ENCODE measurements around the gene CAMK1D.

The CAMK1D gene

DNA sequence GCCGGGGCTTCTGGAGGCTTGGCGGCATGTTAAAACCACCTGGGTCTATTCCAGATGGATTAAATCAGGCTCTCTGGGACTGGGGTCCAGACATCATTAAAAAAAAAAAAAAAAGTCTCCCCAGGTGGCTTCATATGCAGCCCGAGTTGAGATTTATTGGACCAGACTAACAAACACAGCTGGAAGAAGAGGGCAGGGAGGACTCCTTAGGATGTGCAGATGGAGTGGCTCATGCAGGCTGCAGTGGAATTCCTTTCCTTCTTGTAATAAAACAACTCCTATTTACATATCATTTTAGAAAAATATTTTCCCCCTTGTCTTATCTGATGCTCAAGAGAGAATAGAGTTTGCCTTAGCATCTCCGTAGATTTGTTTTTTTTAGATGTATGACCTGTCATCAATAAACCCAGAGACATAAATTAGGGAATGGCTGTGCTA lies 238.1 kb downstream of the CAMK1D start:
- Histone ChIP-seq H3K4me1 (ENCODE audit: low read length) (no peaks in the 10 kb centered on the region), H3K4me3 (ENCODE audit: low read length) (no peak overlapping the region), H3F3A (ENCODE audit: insufficient read depth, low read length) (no peaks in the 10 kb centered on the region), H3K9ac (ENCODE audit: low read length) (no peak overlapping the region), H3K36me3 (replicated peaks; ENCODE audit: insufficient read depth, low read length) (no peaks in the 10 kb centered on the region), H4K20me1 (ENCODE audit: insufficient read depth, low read length) (no peaks in the 10 kb centered on the region), H3K79me2 (ENCODE audit: low read length) (peaks cover 4% of the 10 kb centered on the region; the same call in 1 of the 2 replicates), H3K4me2 (ENCODE audit: low read depth, low read length) (peak overlapping the region; percentile 27; the same call in 1 of the 2 replicates), H3K9me2 (replicated peaks; ENCODE audit: insufficient read depth, low read length) (no peaks in the 10 kb centered on the region), H3K27ac (ENCODE audit: low read length) (no peak overlapping the region), H2AFZ (ENCODE audit: low read length) (no peak overlapping the region), H3K27me3 (replicated peaks; ENCODE audit: insufficient read depth, low read length) (no peaks in the 10 kb centered on the region), H3K9me3 (replicated peaks; ENCODE audit: insufficient read depth, low read length) (no peaks in the 10 kb centered on the region)
- DNase-seq, result no peak
- TF ChIP-seq, protein P1, sequence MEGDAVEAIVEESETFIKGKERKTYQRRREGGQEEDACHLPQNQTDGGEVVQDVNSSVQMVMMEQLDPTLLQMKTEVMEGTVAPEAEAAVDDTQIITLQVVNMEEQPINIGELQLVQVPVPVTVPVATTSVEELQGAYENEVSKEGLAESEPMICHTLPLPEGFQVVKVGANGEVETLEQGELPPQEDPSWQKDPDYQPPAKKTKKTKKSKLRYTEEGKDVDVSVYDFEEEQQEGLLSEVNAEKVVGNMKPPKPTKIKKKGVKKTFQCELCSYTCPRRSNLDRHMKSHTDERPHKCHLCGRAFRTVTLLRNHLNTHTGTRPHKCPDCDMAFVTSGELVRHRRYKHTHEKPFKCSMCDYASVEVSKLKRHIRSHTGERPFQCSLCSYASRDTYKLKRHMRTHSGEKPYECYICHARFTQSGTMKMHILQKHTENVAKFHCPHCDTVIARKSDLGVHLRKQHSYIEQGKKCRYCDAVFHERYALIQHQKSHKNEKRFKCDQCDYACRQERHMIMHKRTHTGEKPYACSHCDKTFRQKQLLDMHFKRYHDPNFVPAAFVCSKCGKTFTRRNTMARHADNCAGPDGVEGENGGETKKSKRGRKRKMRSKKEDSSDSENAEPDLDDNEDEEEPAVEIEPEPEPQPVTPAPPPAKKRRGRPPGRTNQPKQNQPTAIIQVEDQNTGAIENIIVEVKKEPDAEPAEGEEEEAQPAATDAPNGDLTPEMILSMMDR (IDR thresholded peaks at IDR 0.05; ENCODE audit: low read length), result no peak
- TF ChIP-seq EZH2 (optimal IDR thresholded peaks at IDR 0.05; ENCODE audit: low read depth, low read length) (no peak), EZH2phosphoT487 (IDR thresholded peaks at IDR 0.05; ENCODE audit: low read length) (no peak)

DNA sequence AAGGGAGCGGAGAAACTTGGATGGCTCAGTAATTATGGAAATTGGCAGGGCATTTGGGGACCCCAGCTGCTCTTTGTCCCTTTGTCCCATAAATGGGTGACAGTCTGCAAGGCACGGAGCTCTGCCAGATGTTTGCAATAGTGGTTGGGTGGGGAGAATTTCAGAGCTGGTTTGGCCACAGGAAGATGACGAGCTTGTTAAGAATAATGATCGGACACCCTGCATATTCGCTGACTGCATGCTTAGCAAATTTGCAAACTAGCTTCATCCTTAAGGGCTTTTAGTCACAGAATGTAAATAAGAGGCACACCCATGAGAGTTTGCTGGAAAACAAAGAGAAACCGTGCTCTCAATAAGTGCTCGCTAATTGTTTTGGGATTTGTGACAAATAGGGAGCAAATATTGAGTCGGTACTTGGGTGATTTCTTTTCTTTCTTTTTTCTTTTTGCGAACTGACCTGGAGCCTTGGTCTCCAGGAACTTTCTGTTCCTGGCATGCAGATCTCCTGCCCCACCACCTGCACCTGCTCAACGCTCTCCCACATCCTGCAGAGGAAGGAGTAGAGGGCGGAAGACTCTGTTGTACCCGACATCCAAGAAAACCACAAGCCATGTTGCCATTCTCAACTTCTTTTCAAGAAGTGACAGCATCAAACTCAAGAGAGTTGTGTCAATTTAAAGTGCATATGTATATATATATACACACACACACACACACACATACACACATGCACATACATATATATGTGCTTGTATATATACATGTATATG lies 238.9 kb downstream of the CAMK1D start:
- H3K4me3 ChIP-seq (ENCODE audit: low read length), result peak overlapping the region; percentile 14; the same call in 1 of the 2 replicates
- H3K4me2 ChIP-seq (ENCODE audit: low read depth, low read length), result peak overlapping the region; percentile 27; the same call in 1 of the 2 replicates
- no peak overlapping the region for H3K9ac ChIP-seq (ENCODE audit: low read length)

DNA sequence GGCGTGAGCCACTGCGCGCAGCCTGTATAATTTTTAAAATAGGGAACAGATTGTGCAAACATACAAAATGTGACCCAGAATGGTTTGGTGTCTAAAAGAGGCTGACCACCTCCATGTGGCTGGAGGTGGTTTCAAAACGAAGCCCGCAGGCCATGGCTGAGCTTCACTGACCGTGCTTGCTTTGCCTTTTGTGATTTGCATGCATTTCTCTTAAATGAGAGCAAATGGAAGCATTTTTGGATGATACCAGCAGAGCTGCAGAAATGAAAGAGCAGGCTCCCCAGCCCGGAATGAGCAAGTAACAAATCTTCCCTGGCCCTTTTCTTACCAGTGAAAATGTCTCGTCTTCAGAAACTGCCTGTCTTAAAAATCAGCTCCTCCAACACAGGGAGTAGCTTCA lies 239.9 kb downstream of the CAMK1D start:
- Histone ChIP-seq H4K20me1 (ENCODE audit: insufficient read depth, low read length) (no peaks in the 10 kb centered on the region), H3K9ac (ENCODE audit: low read length) (no peak overlapping the region), H3K27ac (ENCODE audit: low read length) (no peak overlapping the region), H3K9me2 (replicated peaks; ENCODE audit: insufficient read depth, low read length) (no peaks in the 10 kb centered on the region), H3K4me2 (ENCODE audit: low read depth, low read length) (no peak overlapping the region), H3K4me1 (ENCODE audit: low read length) (no peaks in the 10 kb centered on the region), H2AFZ (ENCODE audit: low read length) (no peak overlapping the region), H3K27me3 (replicated peaks; ENCODE audit: insufficient read depth, low read length) (no peaks in the 10 kb centered on the region), H3K36me3 (replicated peaks; ENCODE audit: insufficient read depth, low read length) (no peaks in the 10 kb centered on the region), H3K9me3 (replicated peaks; ENCODE audit: insufficient read depth, low read length) (no peaks in the 10 kb centered on the region), H3K4me3 (ENCODE audit: low read length) (no peak overlapping the region), H3K79me2 (ENCODE audit: low read length) (no peaks in the 10 kb centered on the region), H3F3A (ENCODE audit: insufficient read depth, low read length) (no peaks in the 10 kb centered on the region)
- TF ChIP-seq, protein P1 (IDR thresholded peaks at IDR 0.05; ENCODE audit: low read length), result no peak
- no peak for TF ChIP-seq EZH2phosphoT487 (IDR thresholded peaks at IDR 0.05; ENCODE audit: low read length)
- TF ChIP-seq EZH2 (optimal IDR thresholded peaks at IDR 0.05; ENCODE audit: low read depth, low read length), result no peak
- DNase-seq, result no peak

More for the DNA sequence above, 238.9 kb downstream of the CAMK1D start:
- Histone ChIP-seq H3K36me3 (replicated peaks; ENCODE audit: insufficient read depth, low read length) (no peaks in the 10 kb centered on the region), H3F3A (ENCODE audit: insufficient read depth, low read length) (no peaks in the 10 kb centered on the region), H3K9me3 (replicated peaks; ENCODE audit: insufficient read depth, low read length) (no peaks in the 10 kb centered on the region), H4K20me1 (ENCODE audit: insufficient read depth, low read length) (no peaks in the 10 kb centered on the region), H3K79me2 (ENCODE audit: low read length) (peaks cover 1% of the 10 kb centered on the region; the same call in 1 of the 2 replicates), H3K27me3 (replicated peaks; ENCODE audit: insufficient read depth, low read length) (no peaks in the 10 kb centered on the region), H3K9me2 (replicated peaks; ENCODE audit: insufficient read depth, low read length) (no peaks in the 10 kb centered on the region), H3K27ac (ENCODE audit: low read length) (peak overlapping the region; percentile 14; the same call in 1 of the 2 replicates), H3K4me1 (ENCODE audit: low read length) (no peaks in the 10 kb centered on the region), H2AFZ (ENCODE audit: low read length) (no peak overlapping the region)
- no peak for TF ChIP-seq EZH2 (optimal IDR thresholded peaks at IDR 0.05; ENCODE audit: low read depth, low read length)
- DNase-seq, result no peak

DNA sequence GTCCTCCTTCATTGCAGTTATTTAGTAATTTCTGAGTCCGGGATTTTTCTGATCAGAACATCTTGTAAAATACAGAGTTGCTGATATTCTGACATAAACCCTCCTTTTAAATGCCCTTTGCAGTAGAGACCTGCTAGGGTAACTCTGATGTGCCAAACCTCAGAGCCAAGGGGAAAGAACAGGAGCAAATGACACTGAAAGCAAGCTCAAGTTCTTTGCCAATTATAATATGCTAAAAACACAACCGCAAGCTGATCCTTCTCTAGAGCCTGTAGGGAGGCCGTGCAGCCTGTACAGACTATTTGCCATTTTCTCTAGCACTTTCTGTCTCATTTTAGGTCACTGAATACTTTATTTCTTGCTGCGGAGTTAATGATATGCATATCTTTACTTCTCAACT lies 240.4 kb downstream of the CAMK1D start:
- Histone ChIP-seq H3K4me1 (ENCODE audit: low read length) (no peaks in the 10 kb centered on the region), H3K27ac (ENCODE audit: low read length) (no peak overlapping the region), H3K9me2 (replicated peaks; ENCODE audit: insufficient read depth, low read length) (no peaks in the 10 kb centered on the region), H2AFZ (ENCODE audit: low read length) (no peak overlapping the region), H3K27me3 (replicated peaks; ENCODE audit: insufficient read depth, low read length) (no peaks in the 10 kb centered on the region), H3F3A (ENCODE audit: insufficient read depth, low read length) (no peaks in the 10 kb centered on the region), H3K79me2 (ENCODE audit: low read length) (no peaks in the 10 kb centered on the region), H3K4me2 (ENCODE audit: low read depth, low read length) (no peak overlapping the region), H3K9me3 (replicated peaks; ENCODE audit: insufficient read depth, low read length) (no peaks in the 10 kb centered on the region), H3K36me3 (replicated peaks; ENCODE audit: insufficient read depth, low read length) (no peaks in the 10 kb centered on the region), H4K20me1 (ENCODE audit: insufficient read depth, low read length) (no peaks in the 10 kb centered on the region), H3K9ac (ENCODE audit: low read length) (no peak overlapping the region), H3K4me3 (ENCODE audit: low read length) (no peak overlapping the region)
- no peak for TF ChIP-seq EZH2phosphoT487 (IDR thresholded peaks at IDR 0.05; ENCODE audit: low read length)
- no peak for DNase-seq
